NT2/D1 (cell line): Measurements from ENCODE around the gene C10orf90.

Source experiments
- DNase-seq: peaks from one replicate; pipeline ENCODE4 v3.0.0-alpha.2; 2011; ENCODE audit warnings: low read depth, low spot score
- H3K27me3 ChIP-seq: 2 replicates; pipeline ENCODE4 v1.6.0; 2011; ENCODE audit warnings: mild to moderate bottlenecking; ENCODE audit not compliant: insufficient read length, insufficient read depth
- H3K36me3 ChIP-seq: 2 replicates; pipeline ENCODE4 v1.6.1; 2011; ENCODE audit warnings: mild to moderate bottlenecking, low read length, mixed read lengths; ENCODE audit not compliant: insufficient read depth, insufficient read length
- H3K4me1 ChIP-seq: 2 replicates; pipeline ENCODE4 v1.5.1; 2011; ENCODE audit not compliant: insufficient read depth, insufficient read length
- H3K4me3 ChIP-seq: 2 replicates; pipeline ENCODE4 v1.5.1; 2011; ENCODE audit warnings: low read depth; ENCODE audit not compliant: insufficient read length
- H3K9ac ChIP-seq: 2 replicates; pipeline ENCODE4 v1.6.0; 2011; ENCODE audit warnings: low read depth; ENCODE audit not compliant: insufficient read length
- H3K9me3 ChIP-seq: 2 replicates; pipeline ENCODE4 v1.5.1; 2011; ENCODE audit warnings: mild to moderate bottlenecking, low read length; ENCODE audit not compliant: insufficient read depth
- SUZ12 ChIP-seq: IDR thresholded peaks from 2 replicates; pipeline ENCODE4 v1.6.1; 2011; ENCODE audit not compliant: insufficient read length, insufficient read depth; ENCODE audit errors: extremely low read depth
- YY1 ChIP-seq: IDR thresholded peaks from 2 replicates; pipeline ENCODE4 v1.6.1; 2011; ENCODE audit not compliant: insufficient read length, insufficient read depth
- ZNF274 ChIP-seq: IDR thresholded peaks from 2 replicates; pipeline ENCODE4 v1.6.1; 2011; ENCODE audit warnings: mild to moderate bottlenecking, low read depth, low read length

C10orf90 gene, protein sequence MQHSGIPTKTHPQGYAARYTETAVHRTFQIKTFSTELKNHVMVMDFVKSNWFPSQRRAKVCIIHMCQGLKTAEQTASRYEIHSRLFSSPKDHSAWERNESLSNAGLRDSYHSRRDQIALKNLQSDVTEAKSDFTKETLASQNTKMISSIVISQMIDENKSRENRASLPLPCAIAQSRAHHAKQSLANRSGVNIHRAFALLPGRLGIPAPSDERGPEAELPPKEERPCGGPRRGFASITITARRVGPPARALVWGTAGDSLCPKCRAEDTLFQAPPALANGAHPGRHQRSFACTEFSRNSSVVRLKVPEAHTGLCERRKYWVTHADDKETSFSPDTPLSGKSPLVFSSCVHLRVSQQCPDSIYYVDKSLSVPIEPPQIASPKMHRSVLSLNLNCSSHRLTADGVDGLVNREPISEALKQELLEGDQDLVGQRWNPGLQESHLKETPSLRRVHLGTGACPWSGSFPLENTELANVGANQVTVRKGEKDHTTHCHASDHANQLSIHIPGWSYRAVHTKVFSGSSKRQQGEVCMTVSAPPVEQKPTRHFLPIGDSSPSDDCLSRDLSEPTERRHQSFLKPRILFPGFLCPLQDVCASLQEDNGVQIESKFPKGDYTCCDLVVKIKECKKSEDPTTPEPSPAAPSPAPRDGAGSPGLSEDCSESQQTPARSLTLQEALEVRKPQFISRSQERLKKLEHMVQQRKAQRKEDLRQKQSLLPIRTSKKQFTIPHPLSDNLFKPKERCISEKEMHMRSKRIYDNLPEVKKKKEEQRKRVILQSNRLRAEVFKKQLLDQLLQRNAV

DNA sequence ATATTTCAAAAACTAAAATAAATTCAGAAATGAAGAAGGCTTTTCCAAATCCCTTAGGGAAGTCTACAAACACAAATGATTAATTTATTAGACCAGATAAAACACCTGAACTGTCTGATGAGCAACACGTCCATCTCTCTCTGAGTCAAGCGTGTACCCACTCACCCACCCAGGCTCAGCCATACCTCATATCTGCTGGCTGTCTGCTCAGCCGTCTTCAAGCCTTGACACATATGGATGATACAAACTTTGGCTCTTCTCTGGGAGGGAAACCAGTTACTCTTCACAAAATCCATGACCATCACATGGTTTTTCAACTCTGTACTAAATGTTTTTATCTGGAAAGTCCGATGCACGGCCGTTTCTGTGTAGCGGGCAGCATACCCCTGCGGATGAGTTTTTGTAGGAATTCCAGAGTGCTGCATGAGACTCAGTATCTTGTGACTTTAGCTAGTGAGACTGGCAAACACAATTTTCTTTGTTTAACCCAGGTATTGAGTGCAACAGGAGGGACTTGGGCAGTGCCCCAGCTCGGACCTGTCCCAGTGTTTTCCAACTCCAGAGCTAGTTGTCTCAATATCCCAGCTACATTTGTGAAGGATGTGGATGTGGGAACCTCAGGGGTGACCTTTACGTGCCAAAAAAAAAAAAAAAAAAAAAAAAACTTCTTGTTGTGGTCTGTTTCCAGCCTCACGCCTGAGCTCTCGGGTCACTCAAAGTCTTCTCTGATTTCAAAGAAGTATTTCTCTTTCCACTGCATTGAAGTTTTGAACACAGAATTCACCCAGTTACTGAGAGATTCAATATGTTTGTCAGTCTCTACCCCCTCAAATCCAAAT is at the start of gene C10orf90:
TSS of gene C10orf90 (minus strand) at position 638 of the 839 bp plus-strand sequence. CDS start at position 425, 213 bp downstream.
- no peaks in the 10 kb centered on the region for H3K4me1 ChIP-seq
- DNase-seq, result no peak
- TF ChIP-seq YY1 (no peak), ZNF274 (no peak), SUZ12 (no peak)

DNA sequence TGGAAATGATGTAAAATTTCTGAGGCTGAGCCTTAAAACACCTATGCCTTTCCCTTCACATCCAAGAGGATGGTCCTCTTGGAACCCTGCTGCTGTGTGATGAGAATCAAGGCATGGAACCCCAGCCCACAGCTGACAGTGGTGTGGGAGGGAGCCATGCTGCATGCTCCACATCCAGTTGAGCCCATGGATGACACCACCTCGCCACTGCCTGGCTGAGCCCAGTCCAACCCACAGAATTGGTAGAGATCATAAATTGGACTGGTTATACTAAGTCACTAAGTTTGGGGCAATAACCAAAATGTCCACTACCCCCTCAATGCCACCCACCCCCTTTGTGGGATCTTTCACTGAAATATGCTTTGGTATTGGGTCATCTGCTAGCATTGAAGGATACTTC is 45.9 kb upstream of the C10orf90 start:
- Histone ChIP-seq H3K4me3 (no peak overlapping the region), H3K4me1 (no peaks in the 10 kb centered on the region), H3K36me3 (no peaks in the 10 kb centered on the region), H3K27me3 (no peaks in the 10 kb centered on the region), H3K9ac (no peak overlapping the region), H3K9me3 (no peaks in the 10 kb centered on the region)
- TF ChIP-seq ZNF274, result no peak
- TF ChIP-seq SUZ12, result no peak
- TF ChIP-seq YY1, result no peak
- no peak for DNase-seq

More for the DNA sequence above, at the start of gene C10orf90:
- Histone ChIP-seq H3K9me3 (no peaks in the 10 kb centered on the region; the same call in 1 of the 2 replicates), H3K9ac (no peak within 1 kb of the TSS), H3K4me3 (no peak within 1 kb of the TSS), H3K27me3 (no peaks in the 10 kb centered on the region), H3K36me3 (no peaks in the 10 kb centered on the region)

DNA sequence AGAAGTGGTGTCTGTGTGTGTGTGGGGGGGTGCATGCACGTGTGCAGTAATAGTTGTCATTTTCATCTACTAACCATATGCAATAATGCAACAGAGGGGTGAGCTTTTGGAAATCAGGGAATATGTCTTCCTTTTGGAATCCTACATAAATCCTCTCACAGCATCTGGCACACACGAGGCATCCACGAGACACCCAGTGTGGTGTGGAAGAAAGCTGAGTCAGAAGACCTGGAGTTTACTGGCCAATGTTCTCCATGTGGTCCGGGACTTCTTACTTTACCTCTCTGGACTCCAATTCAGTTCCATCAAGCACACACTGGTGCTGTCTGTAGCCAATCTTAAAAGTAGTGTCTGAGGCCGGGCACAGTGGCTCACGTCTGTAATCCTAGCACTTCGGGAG is 43.1 kb upstream of the C10orf90 start:
- Histone ChIP-seq H3K4me1 (no peaks in the 10 kb centered on the region), H3K9me3 (no peaks in the 10 kb centered on the region), H3K4me3 (no peak overlapping the region), H3K27me3 (no peaks in the 10 kb centered on the region), H3K36me3 (no peaks in the 10 kb centered on the region), H3K9ac (no peak overlapping the region)
- TF ChIP-seq YY1, result no peak
- TF ChIP-seq ZNF274, result no peak
- no peak for TF ChIP-seq SUZ12
- no peak for DNase-seq

DNA sequence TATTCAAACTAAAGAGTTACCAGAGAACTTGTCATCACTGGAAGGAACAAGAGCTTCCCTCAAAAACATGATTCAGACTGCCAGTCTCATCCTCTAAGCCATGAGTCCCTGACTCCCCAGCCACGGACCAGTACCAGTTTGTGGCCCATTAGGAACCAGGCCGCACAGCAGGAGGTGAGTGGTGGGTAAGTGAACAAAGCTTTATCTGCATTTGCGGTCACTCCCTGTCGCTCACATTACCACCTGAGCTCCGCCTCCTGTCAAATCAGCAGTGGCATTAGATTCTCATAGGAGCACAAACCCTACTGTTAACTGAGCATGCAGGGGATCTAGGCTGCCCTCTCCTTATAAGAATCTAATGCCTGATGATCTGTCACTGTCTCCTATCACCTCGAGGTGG is 42.2 kb upstream of the C10orf90 start:
- no peak for DNase-seq
- no peaks in the 10 kb centered on the region for H3K9me3 ChIP-seq

DNA sequence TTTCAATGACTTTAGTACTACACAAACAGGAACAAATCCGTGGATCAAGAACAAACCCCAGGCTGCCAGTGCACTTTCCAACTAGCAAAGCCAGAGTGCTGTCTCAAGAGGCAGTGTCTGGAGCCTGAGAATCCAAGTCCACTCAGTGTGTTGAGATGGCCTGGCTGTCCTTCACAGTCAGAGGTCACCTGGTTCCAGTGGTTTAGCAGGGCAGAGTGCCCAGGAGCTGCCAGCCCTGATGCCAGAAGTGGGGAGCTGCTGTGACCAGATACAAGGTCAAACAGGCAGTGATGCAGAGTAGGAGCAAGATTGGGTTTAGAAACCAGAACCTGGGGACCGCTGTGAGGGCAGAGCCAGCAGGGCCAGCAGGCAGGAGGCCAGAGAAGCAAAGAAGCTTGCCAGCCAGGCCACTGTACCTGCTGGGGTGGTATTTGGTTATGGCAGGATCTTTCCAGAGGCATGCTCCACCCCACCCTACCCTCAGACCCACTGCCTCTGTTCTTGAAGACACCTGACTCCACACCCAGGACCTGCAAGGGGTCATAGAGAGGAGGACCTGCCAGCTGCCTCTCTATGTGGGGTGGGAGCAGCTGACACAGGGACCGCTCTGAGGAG is 35.6 kb upstream of the C10orf90 start:
- Histone ChIP-seq H3K9me3 (no peaks in the 10 kb centered on the region), H3K36me3 (no peaks in the 10 kb centered on the region), H3K9ac (no peak overlapping the region), H3K4me1 (no peaks in the 10 kb centered on the region), H3K27me3 (no peaks in the 10 kb centered on the region), H3K4me3 (no peak overlapping the region)
- no peak for TF ChIP-seq ZNF274
- no peak for TF ChIP-seq YY1
- TF ChIP-seq SUZ12, result no peak
- no peak for DNase-seq

More for the DNA sequence above, 42.2 kb upstream of the C10orf90 start:
- Histone ChIP-seq H3K27me3 (no peaks in the 10 kb centered on the region), H3K36me3 (no peaks in the 10 kb centered on the region), H3K4me1 (no peaks in the 10 kb centered on the region), H3K9ac (no peak overlapping the region), H3K4me3 (no peak overlapping the region)
- no peak for TF ChIP-seq YY1
- no peak for TF ChIP-seq SUZ12
- TF ChIP-seq ZNF274, result no peak

DNA sequence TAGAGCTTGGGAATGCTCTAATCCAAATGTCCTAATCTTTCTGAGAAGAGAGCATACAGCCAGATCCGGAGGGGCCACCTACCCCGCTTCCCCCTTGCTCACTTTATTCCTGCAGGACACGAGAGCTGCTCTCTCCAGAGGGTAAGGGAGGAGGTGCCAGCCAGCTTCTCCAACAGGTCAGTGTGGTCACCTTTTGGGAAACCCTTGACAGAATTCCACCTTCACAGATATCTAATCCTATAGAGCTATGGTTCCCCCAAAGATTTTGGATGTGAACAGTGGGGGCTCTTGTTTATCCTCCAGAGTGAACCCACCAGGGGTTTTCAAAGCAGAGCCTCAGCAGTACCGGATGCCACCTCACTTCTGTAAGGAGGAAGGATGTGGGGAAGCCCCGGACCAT is 34.6 kb upstream of the C10orf90 start:
- Histone ChIP-seq H3K27me3 (no peaks in the 10 kb centered on the region), H3K9ac (no peak overlapping the region), H3K9me3 (no peaks in the 10 kb centered on the region), H3K4me1 (no peaks in the 10 kb centered on the region), H3K36me3 (no peaks in the 10 kb centered on the region), H3K4me3 (no peak overlapping the region)
- no peak for DNase-seq
- TF ChIP-seq SUZ12, result no peak
- TF ChIP-seq ZNF274, result no peak
- no peak for TF ChIP-seq YY1

DNA sequence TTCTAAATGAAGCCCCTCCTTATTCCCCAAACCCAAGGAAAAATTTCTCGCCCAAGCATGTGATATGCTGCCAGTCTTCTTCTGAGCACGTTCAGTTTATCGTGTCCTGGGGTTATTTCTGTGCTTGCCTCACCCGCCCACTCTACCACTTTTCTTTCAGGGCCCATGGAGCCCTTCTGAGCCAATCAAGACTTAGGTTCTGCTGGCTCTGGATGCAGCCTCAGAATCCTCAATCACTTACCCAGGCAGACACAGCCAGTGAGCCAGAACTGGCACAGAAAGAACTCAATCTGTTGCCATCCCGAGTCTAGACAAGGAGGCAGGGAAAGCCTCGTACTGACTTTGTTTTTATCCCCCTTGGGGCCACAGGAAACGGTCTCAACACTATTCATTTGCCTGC is 34.2 kb upstream of the C10orf90 start:
- no peaks in the 10 kb centered on the region for H3K4me1 ChIP-seq
- no peak overlapping the region for H3K4me3 ChIP-seq
- TF ChIP-seq SUZ12, result no peak
- H3K9ac ChIP-seq, result no peak overlapping the region
- no peaks in the 10 kb centered on the region for H3K27me3 ChIP-seq
- no peaks in the 10 kb centered on the region for H3K9me3 ChIP-seq
- H3K36me3 ChIP-seq, result no peaks in the 10 kb centered on the region
- DNase-seq, result no peak
